Heart right ventricle (tissue), 16 donors: ENCODE data around the gene BLVRB. TPM values are rescaled to one million over a fixed set of nuclear protein-coding genes. Genes with fewer than 3 reads are reported as not detected.

ENCODE experiments used
- ATAC-seq, 8 donors: fragments of 200-7000 bp; cut with Tn5 transposase; one replicate each; pipeline ENCODE4 v1.9.1; 2020; ENCODE audit warnings: mild to moderate bottlenecking in 8 of 8, moderate library complexity in 8 of 8, moderate number of reproducible peaks in 1 of 8
- DNase-seq, 2 donors: peaks; one replicate each; pipeline ENCODE4 v3.0.0-alpha.2; 2020
- H3K27ac ChIP-seq, 10 donors: fragments of 200-600 bp; sonication (generic) in 2 of 10; one replicate each; pipeline versions ENCODE4 v1.5.0 to v1.8.0; 2020 to 2022; ENCODE audit warnings: mild to moderate bottlenecking in 3 of 10
- H3K27me3 ChIP-seq, 7 donors: fragments of 200-600 bp; one replicate each; pipeline ENCODE4 v1.8.0; 2021 to 2022; ENCODE audit warnings: mild to moderate bottlenecking in 2 of 7
- H3K36me3 ChIP-seq, 9 donors: fragments of 200-600 bp; sonication (generic) in 1 of 9; one replicate each; pipeline versions ENCODE4 v1.5.0 to v1.8.0; 2020 to 2022; ENCODE audit warnings: mild to moderate bottlenecking in 2 of 9
- H3K4me1 ChIP-seq, 9 donors: fragments of 200-600 bp; sonication (generic) in 1 of 9; one replicate each; pipeline versions ENCODE4 v1.5.0 to v1.8.0; 2020 to 2022; ENCODE audit warnings: mild to moderate bottlenecking in 4 of 9
- H3K4me3 ChIP-seq, 10 donors: fragments of 200-600 bp; sonication (generic) in 2 of 10; one replicate each; pipeline versions ENCODE4 v1.5.0 to v1.8.0; 2020 to 2022; ENCODE audit warnings: mild to moderate bottlenecking in 7 of 10, moderate library complexity in 2 of 10
- H3K9me3 ChIP-seq, 11 donors: fragments of 200-600 bp in 10 of 11; sonication (generic) in 2 of 11; one replicate each; pipeline versions ENCODE4 v1.5.0 to v1.8.0; 2013 to 2022; ENCODE audit warnings: mild to moderate bottlenecking in 2 of 11, control low read depth in 1 of 11, moderate library complexity in 1 of 11
- CTCF ChIP-seq, 9 donors: fragments of 200-600 bp; sonication (generic) in 2 of 9; IDR thresholded peaks; one replicate each; pipeline versions ENCODE4 v1.5.0 to v1.8.0; 2021 to 2022; ENCODE audit warnings: antibody characterized with exemption in 9 of 9, mild to moderate bottlenecking in 5 of 9, moderate library complexity in 1 of 9
- WGBS, 2 donors: extraction: QIAGEN DNeasy Blood & Tissue Kit; methylation state at CpG; one replicate each; pipeline ENCODE4 v1.1.7; 2013; ENCODE audit warnings: inconsistent platforms in 1 of 2; 5-methylcytosine and 5-hydroxymethylcytosine counted together
- intact Hi-C, 10 donors: fragments of 100-400 bp; cut with DNase I; formaldehyde crosslinking; loops; one replicate each; pipeline versions ENCODE4 v1.11.1 to v1.14.2; 2022
- polyA plus RNA-seq, 2 donors: library from polyadenylated mRNA; stranded (reverse); fragments of 200-250 nt; gene quantifications; one replicate each; pipeline ENCODE4 v1.2.3, GENCODE V29; 2013
- total RNA-seq, 10 donors: library from RNA; stranded (reverse); fragmentation: NEBNext Ultra II Directional in 3 of 10; extraction: Animal tissue kit (Norgen Biotek cat#: 25700) in 3 of 10; gene quantifications; one replicate each; pipeline versions ENCODE4 v1.2.1 to v1.2.4, GENCODE V29; 2021 to 2023
- donor health status: Arrhythmogenic right ventricular cardiomyopathy.
- donor health status: ischemic (EF 13 %, LVEDD 7.1; RV severe dilation, severe dysfunction).
- donor health status: healthy with polysubstance abuse.
- donor health status: DM: no; HTN: yes; CAD: no.
- donor health status: DM: no; HTN: no; CAD: no.
- donor health status: ischemic (EF 25% LVEDD 6.9; RV normal size, moderate dysfunction).
- donor health status: ischemic (EF 25% LVEDD 5.7; RV mildly dilated, moderate dysfunction).
- donor health status: healthy.
- donor health status: DM: yes; HTN: yes; CAD: no.
- donor health status: Ischemic cardiomyopathy.
- donor health status: ischemic (EF 35%, LVEDD 5.7; RV mildly dilated, moderate dysfunction).
- donor health status: nonischemic (EF 11% LVEDD 7.7; RV severe dilation, severe dysfunction).
- donor health status: DM: yes; HTN: yes; CAD: no.
- donor health status: PGD.
- donor health status: ischemic (EF 29% LVEDD 5.4; RV normal size, mild dysfunction).
- donor health status: nonischemic (EF 23%, LVEDD 6.1; RV moderate dilation, normal function).

Gene BLVRB
- total and polyA plus RNA-seq, 12 donors, result 70.9 to 213 (median 95.1) TPM

GRCh38 chr19:40461669-40462221 is 3.8 kb downstream of the BLVRB start:
- Histone ChIP-seq H3K4me3 (no peak overlapping the region), H3K36me3 (peaks cover 0 to 23% (median 4%) of the 10 kb centered on the region in 9 donors), H3K27me3 (peaks cover 0 to 6% (median 0%) of the 10 kb centered on the region in 7 donors), H3K9me3 (no peaks in the 10 kb centered on the region), H3K27ac (peak overlapping the region in 2 of 10 donors; percentile 31 to 72), H3K4me1 (peaks cover 6 to 49% (median 24%) of the 10 kb centered on the region in 9 donors)
- TF ChIP-seq CTCF (IDR thresholded peaks at IDR 0.05), result no peak
- 78 to 85% methylated on average over 7 of the region's 7 CpGs for WGBS, 2 donors
- DNase-seq (peak in 1 of 2 donors; percentile 27), ATAC-seq (no peak)
- intact Hi-C loops, result loop anchor here in 5 of 10 donors (5.0 to 10.0 kb wide), 4 partner anchors 63 to 173 kb away; no protein-coding TSS in a partner anchor

- ATAC-seq, result no peak
These were observed 5.4 kb downstream of the BLVRB start for GRCh38 chr19:40460185-40460584.

GRCh38 chr19:40458597-40458974 is 7.0 kb downstream of the BLVRB start:
- Histone ChIP-seq H3K4me1 (peaks cover 0 to 22% (median under 1%) of the 10 kb centered on the region in 9 donors), H3K36me3 (peaks cover 0 to 47% (median 4%) of the 10 kb centered on the region in 9 donors), H3K27me3 (no peaks in the 10 kb centered on the region), H3K27ac (no peak overlapping the region), H3K9me3 (no peaks in the 10 kb centered on the region), H3K4me3 (no peak overlapping the region)
- no peak for TF ChIP-seq CTCF (IDR thresholded peaks at IDR 0.05)
- intact Hi-C loops, result no loop called here
- 96% methylated on average over 3 of the region's 3 CpGs for WGBS, 2 donors
- DNase-seq (no peak), ATAC-seq (no peak)

More at GRCh38 chr19:40460185-40460584, 5.4 kb downstream of the BLVRB start:
- Histone ChIP-seq H3K4me1 (peaks cover 6 to 38% (median 14%) of the 10 kb centered on the region in 9 donors), H3K27me3 (no peaks in the 10 kb centered on the region), H3K9me3 (no peaks in the 10 kb centered on the region), H3K36me3 (peaks cover 0 to 38% (median 4%) of the 10 kb centered on the region in 9 donors), H3K4me3 (no peak overlapping the region), H3K27ac (no peak overlapping the region)
- TF ChIP-seq CTCF (IDR thresholded peaks at IDR 0.05), result no peak
- intact Hi-C loops, result loop anchor here in 5 of 10 donors (5.0 to 10.0 kb wide), 4 partner anchors 65 to 175 kb away; no protein-coding TSS in a partner anchor
- no peak for DNase-seq
- 94 to 96% methylated on average over 3 of the region's 3 CpGs for WGBS, 2 donors

GRCh38 chr19:40457953-40458596 is 7.5 kb downstream of the BLVRB start:
- 85 to 92% methylated on average over 18 to 27 of the region's 27 CpGs for WGBS, 2 donors
- Histone ChIP-seq H3K36me3 (peaks cover 0 to 47% (median 4%) of the 10 kb centered on the region in 9 donors), H3K27me3 (no peaks in the 10 kb centered on the region), H3K4me1 (peaks cover 0 to 18% (median 0%) of the 10 kb centered on the region in 9 donors), H3K9me3 (no peaks in the 10 kb centered on the region), H3K4me3 (no peak overlapping the region), H3K27ac (no peak overlapping the region)
- ATAC-seq (peak in 2 of 8 donors; percentile 14 to 24), DNase-seq (no peak)
- intact Hi-C loops, result no loop called here
- no peak for TF ChIP-seq CTCF (IDR thresholded peaks at IDR 0.05)
